NOMO-1 (cell line): ENCODE measurements around the gene C16orf54.
"Not testable (repeated sequence)": the region's sequence is repeated elsewhere in the genome, so short reads cannot be mapped to it uniquely, and the experiment has no call there.

ENCODE experiments used
- DNase-seq, 2 experiments: peaks; one replicate each; lab custom pipeline; 2025; ENCODE audit not compliant: unreplicated experiment in 2 of 2; lab: John Stamatoyannopoulos, UW

Gene C16orf54

GRCh38 chr16:29710227-29711219 is 35.3 kb downstream of the C16orf54 start:
- peak; percentile 34 to 80 for DNase-seq

GRCh38 chr16:29709657-29710056 is 36.1 kb downstream of the C16orf54 start:
- not testable (repeated sequence) for DNase-seq

GRCh38 chr16:29708917-29709600 is 36.7 kb downstream of the C16orf54 start:
- DNase-seq: no peak

GRCh38 chr16:29707160-29707559 is 38.6 kb downstream of the C16orf54 start:
- not testable (repeated sequence) for DNase-seq

GRCh38 chr16:29705030-29705429 is 40.8 kb downstream of the C16orf54 start:
- DNase-seq: no peak

- peak in 1 of 2 experiments; percentile 14 for DNase-seq
Measured at GRCh38 chr16:29702269-29702668, 43.5 kb downstream of the C16orf54 start.

- DNase-seq: no peak
Measured at GRCh38 chr16:29701214-29701555, 44.6 kb downstream of the C16orf54 start.

GRCh38 chr16:29700253-29700987 is 45.4 kb downstream of the C16orf54 start:
- peak; percentile 75 for DNase-seq

GRCh38 chr16:29699324-29700219 is 46.2 kb downstream of the C16orf54 start:
- no peak for DNase-seq

- DNase-seq: no peak
Measured at GRCh38 chr16:29698484-29699323, 47.1 kb downstream of the C16orf54 start.

GRCh38 chr16:29698042-29698441 is 47.7 kb downstream of the C16orf54 start:
- no peak for DNase-seq

- DNase-seq: no peak
Measured at GRCh38 chr16:29697391-29697790, 48.4 kb downstream of the C16orf54 start.

GRCh38 chr16:29696881-29697331 is 48.9 kb downstream of the C16orf54 start:
- no peak for DNase-seq

GRCh38 chr16:29695675-29696074 is 50.1 kb downstream of the C16orf54 start:
- not testable (repeated sequence) for DNase-seq

GRCh38 chr16:29694384-29695195 is 51.2 kb downstream of the C16orf54 start:
- no peak for DNase-seq

GRCh38 chr16:29692606-29693005 is 53.2 kb downstream of the C16orf54 start:
- DNase-seq: not testable (repeated sequence)
